Astrocyte (in vitro differentiated cells and primary cell): ENCODE data around the gene RAF1. TPM values are rescaled to one million over a fixed set of nuclear protein-coding genes. Genes with fewer than 3 reads are reported as not detected.

Source experiments
- DNase-seq: peaks from one replicate; pipeline ENCODE4 v3.0.0-alpha.2; 2010; ENCODE audit warnings: low read depth
- FAIRE-seq: peaks from 2 replicates; lab custom pipeline; 2011; peaks lifted over from hg19 to GRCh38; lab: Jason Lieb, UNC
- H2AFZ ChIP-seq: 2 replicates; pipeline ENCODE4 v1.6.0; 2012; ENCODE audit warnings: low read depth, low read length, inconsistent platforms
- H3K27ac ChIP-seq: 2 replicates; pipeline ENCODE4 v1.5.1; 2011; ENCODE audit warnings: low read depth, low read length, inconsistent platforms
- H3K27me3 ChIP-seq: 2 replicates; pipeline ENCODE4 v1.6.0; 2011; ENCODE audit warnings: low read length, inconsistent platforms; ENCODE audit not compliant: insufficient read depth
- H3K36me3 ChIP-seq: 2 replicates; pipeline ENCODE4 v1.5.1; 2011; ENCODE audit warnings: low read length, inconsistent platforms; ENCODE audit not compliant: insufficient read depth
- H3K4me1 ChIP-seq: 2 replicates; pipeline ENCODE4 v1.5.1; 2011; ENCODE audit warnings: low read length, inconsistent platforms; ENCODE audit not compliant: insufficient read depth
- H3K4me2 ChIP-seq: 2 replicates; pipeline ENCODE4 v1.6.0; 2012; ENCODE audit warnings: low read length, inconsistent platforms
- H3K4me3 ChIP-seq: 2 replicates; pipeline ENCODE4 v1.5.1; 2011; ENCODE audit warnings: low read depth, mild to moderate bottlenecking, low read length, inconsistent platforms; ENCODE audit not compliant: insufficient read depth
- H3K79me2 ChIP-seq: 2 replicates; pipeline ENCODE4 v1.6.0; 2012; ENCODE audit warnings: mild to moderate bottlenecking, low read length, inconsistent platforms; ENCODE audit not compliant: insufficient read depth
- H3K9ac ChIP-seq: 2 replicates; pipeline ENCODE4 v1.6.0; 2012; ENCODE audit warnings: mild to moderate bottlenecking, low read length, inconsistent platforms
- H3K9me3 ChIP-seq: 2 replicates; pipeline ENCODE4 v1.5.1; 2012; ENCODE audit warnings: low read depth, mild to moderate bottlenecking, low read length, inconsistent platforms; ENCODE audit not compliant: insufficient read depth
- H4K20me1 ChIP-seq: 2 replicates; pipeline ENCODE4 v1.6.0; 2012; ENCODE audit warnings: low read length, inconsistent platforms; ENCODE audit not compliant: insufficient read depth
- H3K27ac Mint-ChIP-seq: one replicate; pipeline ENCODE4 v1.8.0; 2021; ENCODE audit warnings: mild to moderate bottlenecking, mixed read lengths; ENCODE audit not compliant: unreplicated experiment
- H3K27me3 Mint-ChIP-seq: one replicate; pipeline ENCODE4 v1.8.0; 2021; ENCODE audit warnings: low read depth, mixed read lengths; ENCODE audit not compliant: unreplicated experiment
- H3K36me3 Mint-ChIP-seq: one replicate; pipeline ENCODE4 v1.8.0; 2021; ENCODE audit warnings: low read depth, mixed read lengths; ENCODE audit not compliant: unreplicated experiment
- H3K4me1 Mint-ChIP-seq: one replicate; pipeline ENCODE4 v1.8.0; 2021; ENCODE audit warnings: low read depth, mixed read lengths; ENCODE audit not compliant: unreplicated experiment
- H3K4me3 Mint-ChIP-seq: one replicate; pipeline ENCODE4 v1.8.0; 2021; ENCODE audit warnings: mild to moderate bottlenecking, moderate library complexity, mixed read lengths; ENCODE audit not compliant: unreplicated experiment
- H3K9me3 Mint-ChIP-seq: one replicate; pipeline ENCODE4 v1.8.0; 2021; ENCODE audit warnings: mild to moderate bottlenecking, mixed read lengths; ENCODE audit not compliant: unreplicated experiment
- CTCF ChIP-seq: IDR thresholded peaks from 2 replicates; pipeline ENCODE4 v1.5.1; 2011; ENCODE audit warnings: low read depth, mild to moderate bottlenecking, inconsistent platforms, low read length, moderate library complexity; ENCODE audit not compliant: insufficient read depth
- EZH2 ChIP-seq: IDR thresholded peaks from 2 replicates; pipeline ENCODE4 v1.6.1; 2012; ENCODE audit warnings: mild to moderate bottlenecking, low read length, inconsistent platforms; ENCODE audit not compliant: insufficient read depth
- total RNA-seq: library from RNA; stranded (reverse); gene quantifications from 2 replicates; pipeline ENCODE4 v1.2.1, GENCODE V29; 2021

Gene RAF1
- total RNA-seq, 1 donor from 2014 or later = 80.9 TPM

- peaks cover 30% of the 10 kb centered on the region for H4K20me1 ChIP-seq
- FAIRE-seq = no peak
- no peak overlapping the region for H3K27ac ChIP-seq
- no peaks in the 10 kb centered on the region for H3K4me1 Mint-ChIP-seq
- no peaks in the 10 kb centered on the region for H3K27me3 ChIP-seq
- peaks cover 17% of the 10 kb centered on the region for H3K79me2 ChIP-seq
- H3K27ac Mint-ChIP-seq = no peak overlapping the region
- TF ChIP-seq EZH2 = no peak
- TF ChIP-seq CTCF = no peak
- no peaks in the 10 kb centered on the region for H3K4me1 ChIP-seq
- H3K9me3 Mint-ChIP-seq = no peaks in the 10 kb centered on the region
- H3K4me2 ChIP-seq = no peak overlapping the region
- no peak overlapping the region for H3K4me3 ChIP-seq
- no peak overlapping the region for H2AFZ ChIP-seq
- H3K9me3 ChIP-seq = no peaks in the 10 kb centered on the region
- peaks cover 9% of the 10 kb centered on the region for H3K36me3 Mint-ChIP-seq
- H3K36me3 ChIP-seq = peaks cover 57% of the 10 kb centered on the region
- no peak for DNase-seq
- H3K27me3 Mint-ChIP-seq = no peaks in the 10 kb centered on the region
- no peak overlapping the region for H3K4me3 Mint-ChIP-seq
- H3K9ac ChIP-seq = no peak overlapping the region
Measured at GRCh38 chr3:12603969-12604368, 59.9 kb downstream of the RAF1 start.

GRCh38 chr3:12601072-12601471 lies 62.8 kb downstream of the RAF1 start:
- Histone ChIP-seq H3K9ac (no peak overlapping the region), H3K36me3 (peaks cover 56% of the 10 kb centered on the region), H3K27ac (no peak overlapping the region), H3K79me2 (peaks cover 8% of the 10 kb centered on the region), H3K4me3 (no peak overlapping the region), H3K4me2 (no peak overlapping the region), H3K9me3 (no peaks in the 10 kb centered on the region), H3K27me3 (no peaks in the 10 kb centered on the region), H3K4me1 (no peaks in the 10 kb centered on the region), H2AFZ (no peak overlapping the region), H4K20me1 (peaks cover 22% of the 10 kb centered on the region)
- H3K4me1 Mint-ChIP-seq = no peaks in the 10 kb centered on the region
- H3K36me3 Mint-ChIP-seq = peaks cover 17% of the 10 kb centered on the region
- no peak for TF ChIP-seq EZH2
- no peak for TF ChIP-seq CTCF
- H3K9me3 Mint-ChIP-seq = no peaks in the 10 kb centered on the region
- no peaks in the 10 kb centered on the region for H3K27me3 Mint-ChIP-seq
- no peak overlapping the region for H3K27ac Mint-ChIP-seq
- FAIRE-seq (no peak), DNase-seq (no peak)
- H3K4me3 Mint-ChIP-seq = no peak overlapping the region

- Histone ChIP-seq H3K9ac (no peak overlapping the region), H3K9me3 (no peaks in the 10 kb centered on the region), H3K4me3 (no peak overlapping the region), H3K27ac (no peak overlapping the region), H2AFZ (no peak overlapping the region), H3K4me2 (no peak overlapping the region), H3K4me1 (no peaks in the 10 kb centered on the region), H4K20me1 (peaks cover 18% of the 10 kb centered on the region), H3K36me3 (peaks cover 52% of the 10 kb centered on the region), H3K79me2 (peaks cover 7% of the 10 kb centered on the region), H3K27me3 (no peaks in the 10 kb centered on the region)
- DNase-seq (no peak), FAIRE-seq (no peak)
- H3K36me3 Mint-ChIP-seq = peaks cover 25% of the 10 kb centered on the region
- H3K9me3 Mint-ChIP-seq = no peaks in the 10 kb centered on the region
- no peaks in the 10 kb centered on the region for H3K27me3 Mint-ChIP-seq
- no peak for TF ChIP-seq CTCF
- TF ChIP-seq EZH2 = no peak
- H3K4me3 Mint-ChIP-seq = no peak overlapping the region
- H3K4me1 Mint-ChIP-seq = no peaks in the 10 kb centered on the region
- H3K27ac Mint-ChIP-seq = no peak overlapping the region
Measured at GRCh38 chr3:12598890-12599289, 65.0 kb downstream of the RAF1 start.
